Right lobe of liver (tissue), 6 donors: ENCODE measurements around the gene PTPRD. TPM values are rescaled to one million over a fixed set of nuclear protein-coding genes. Genes with fewer than 3 reads are reported as not detected.

Experiments used
- ATAC-seq, 4 donors: fragments of 200-7000 bp; cut with Tn5 transposase; one replicate each; pipeline ENCODE4 v1.9.1; 2020; ENCODE audit warnings: mild to moderate bottlenecking in 4 of 4, moderate library complexity in 4 of 4
- DNase-seq, 3 donors: peaks; one replicate each; pipeline ENCODE4 v3.0.0-alpha.2; 2020
- H3K27ac ChIP-seq, 3 donors: fragments of 200-600 bp; one replicate each; pipeline ENCODE4 v1.8.0; 2022
- H3K27me3 ChIP-seq, 2 donors: fragments of 200-600 bp; one replicate each; pipeline ENCODE4 v1.8.0; 2022
- H3K36me3 ChIP-seq, 4 donors: fragments of 200-600 bp; sonication (generic) in 1 of 4; one replicate each; pipeline versions ENCODE4 v1.5.1 to v1.8.0; 2017 to 2022; ENCODE audit warnings: control low read depth in 1 of 4
- H3K4me1 ChIP-seq, 4 donors: fragments of 200-600 bp; sonication (generic) in 1 of 4; one replicate each; pipeline versions ENCODE4 v1.5.1 to v1.8.0; 2017 to 2022; ENCODE audit warnings: control low read depth in 1 of 4
- H3K4me3 ChIP-seq, 3 donors: fragments of 200-600 bp; one replicate each; pipeline ENCODE4 v1.8.0; 2022
- H3K9me3 ChIP-seq, 4 donors: fragments of 200-600 bp; sonication (generic) in 1 of 4; one replicate each; pipeline versions ENCODE4 v1.5.1 to v1.8.0; 2017 to 2022; ENCODE audit warnings: control low read depth in 1 of 4
- CTCF ChIP-seq, 4 donors: fragments of 200-600 bp in 3 of 4; fragments of 450-650 bp in 1 of 4; IDR thresholded peaks; one replicate each; pipeline versions ENCODE4 v1.5.1 to v1.8.0; 2016 to 2022; ENCODE audit warnings: antibody characterized with exemption in 4 of 4, mild to moderate bottlenecking in 2 of 4
- POLR2A ChIP-seq: fragments of 450-650 bp; IDR thresholded peaks from one replicate; pipeline ENCODE4 v1.6.1; 2017; ENCODE audit warnings: antibody characterized with exemption, mild to moderate bottlenecking
- WGBS: methylation state at CpG from one replicate; pipeline ENCODE4 v1.1.6; 2018; ENCODE audit warnings: low coverage, low lambda C conversion rate; ENCODE audit not compliant: insufficient coverage; ENCODE audit errors: missing lambda C conversion rate; 5-methylcytosine and 5-hydroxymethylcytosine counted together
- intact Hi-C, 2 donors: fragments of 100-400 bp; cut with DNase I; formaldehyde crosslinking; loops; one replicate each; pipeline versions ENCODE4 v1.11.2 to v1.14.1; 2022
- total RNA-seq, 6 experiments: library from RNA; depleted of rRNA in 2 of 6; stranded (reverse); fragments of >200 nt in 2 of 6; fragmentation: NEBNext Ultra II Directional in 3 of 6; extraction: Animal tissue kit (Norgen Biotek cat#: 25700) in 3 of 6; gene quantifications; one replicate each; pipeline versions ENCODE4 v1.1.0 to v1.2.4, GENCODE V29; 2016 to 2023
- donor health status: DM: no; HTN: yes; CAD: no.
- donor health status: DM: no; HTN: no; CAD: no.
- donor health status: DM: no; HTN: no; CAD: no.
- donor health status: DM: no; HTN: yes; CAD: no.
- donor health status: DM: no; HTN: yes; CAD: no.

Gene PTPRD
- total RNA-seq, 6 experiments from 2014 or later, result 5.4 to 29.8 (median 13.9) TPM

DNA sequence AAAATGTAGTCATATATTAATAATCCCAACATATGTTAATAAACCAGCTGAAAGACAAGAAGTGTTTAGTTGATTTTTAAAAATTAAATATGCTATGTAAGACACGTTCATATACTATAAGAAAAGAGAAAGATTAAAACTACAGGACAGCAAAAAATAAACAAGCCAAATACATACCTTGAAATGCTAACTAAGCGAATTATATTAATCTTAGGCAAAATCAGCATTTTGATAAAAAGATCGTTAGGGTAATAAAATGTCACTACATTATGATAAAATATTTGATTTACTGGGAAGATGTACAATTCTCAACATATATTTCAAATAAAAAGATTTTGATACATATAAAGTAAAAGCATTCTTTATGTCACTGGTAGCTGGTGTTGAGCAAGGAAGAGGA lies 938.3 kb downstream of the PTPRD start:
- Histone ChIP-seq H3K27ac (no peak overlapping the region), H3K9me3 (no peaks in the 10 kb centered on the region), H3K27me3 (no peaks in the 10 kb centered on the region), H3K4me3 (no peak overlapping the region), H3K4me1 (peaks cover 0 to 6% (median 0%) of the 10 kb centered on the region in 4 donors), H3K36me3 (no peaks in the 10 kb centered on the region)
- 43% methylated on average over 3 of the region's 3 CpGs for WGBS
- ATAC-seq (no peak), DNase-seq (no peak)
- intact Hi-C loops, result no loop called here
- no peak for TF ChIP-seq CTCF (IDR thresholded peaks at IDR 0.05)
- no peak for TF ChIP-seq POLR2A

DNA sequence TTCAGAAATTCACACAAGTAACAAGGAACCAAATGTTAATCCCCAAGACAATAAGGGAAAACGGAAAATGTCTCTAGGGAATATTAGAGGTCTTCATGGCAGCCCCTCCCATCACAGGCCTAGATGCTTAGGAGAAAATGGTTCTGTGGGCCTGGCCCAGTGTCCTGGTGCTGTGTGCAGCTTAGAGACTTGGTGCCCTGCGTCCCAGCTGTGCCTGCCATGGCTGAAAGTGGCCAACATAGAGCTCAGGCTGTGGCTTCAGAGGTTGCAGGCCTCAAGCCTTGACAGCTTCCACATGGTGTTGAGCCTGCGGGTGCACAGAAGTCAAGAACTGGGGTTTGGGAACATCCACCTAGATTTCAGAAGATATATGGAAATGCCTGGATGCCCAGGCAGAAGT lies 942.3 kb downstream of the PTPRD start:
- Histone ChIP-seq H3K36me3 (no peaks in the 10 kb centered on the region), H3K27ac (no peak overlapping the region), H3K4me3 (no peak overlapping the region), H3K9me3 (no peaks in the 10 kb centered on the region), H3K27me3 (no peaks in the 10 kb centered on the region), H3K4me1 (no peaks in the 10 kb centered on the region)
- DNase-seq (peak in 1 of 3 donors; percentile 33), ATAC-seq (no peak)
- WGBS, result 44% methylated on average over 1 of the region's 3 CpGs
- intact Hi-C loops, result no loop called here
- TF ChIP-seq POLR2A (no peak), CTCF (IDR thresholded peaks at IDR 0.05) (no peak)

DNA sequence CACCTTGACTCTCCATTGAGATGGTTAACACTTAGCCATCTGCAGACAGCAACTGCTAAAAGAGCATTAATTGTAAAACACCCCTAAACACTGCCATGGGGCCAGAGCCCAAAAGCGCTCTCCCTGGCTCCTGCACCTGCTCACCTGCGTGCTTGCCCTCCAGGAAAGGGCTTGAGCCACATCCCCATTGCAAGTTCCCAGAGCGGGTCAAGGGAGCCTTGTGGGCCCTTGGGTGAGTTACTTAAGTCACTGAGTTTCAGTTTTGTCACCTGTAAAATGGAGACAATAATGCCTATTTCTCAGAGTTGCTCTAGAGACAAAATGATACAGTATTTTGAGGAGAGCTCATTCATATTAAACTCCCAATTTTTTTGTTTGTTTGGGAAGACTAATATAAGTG lies 967.8 kb downstream of the PTPRD start:
- Histone ChIP-seq H3K4me3 (no peak overlapping the region), H3K4me1 (no peaks in the 10 kb centered on the region), H3K27ac (no peak overlapping the region), H3K27me3 (no peaks in the 10 kb centered on the region), H3K9me3 (no peaks in the 10 kb centered on the region), H3K36me3 (no peaks in the 10 kb centered on the region)
- no peak for DNase-seq
- intact Hi-C loops, result no loop called here
- TF ChIP-seq POLR2A (no peak), CTCF (IDR thresholded peaks at IDR 0.05) (no peak)
- no CpG with 5 or more reads among the region's 3 CpGs for WGBS
- ATAC-seq, result no peak

DNA sequence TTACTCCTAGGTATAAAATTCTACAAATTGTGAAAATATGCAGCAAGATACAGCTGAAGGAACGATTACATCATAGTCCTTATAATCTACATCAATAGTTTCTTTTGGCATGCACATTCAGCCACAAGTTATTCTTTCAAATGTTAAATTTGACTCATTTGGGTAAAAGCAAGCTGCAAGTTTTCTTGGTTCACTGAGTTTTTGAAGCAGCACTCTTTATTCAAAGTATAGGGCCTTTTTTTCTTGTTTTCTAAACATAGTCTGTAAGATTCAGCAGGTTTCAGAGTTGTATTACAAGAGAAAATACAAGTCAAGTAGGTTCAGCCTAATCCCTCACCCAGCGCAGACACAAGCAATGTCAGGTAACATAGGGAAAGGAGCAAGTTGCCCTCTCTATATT lies 981.5 kb downstream of the PTPRD start:
- H3K27me3 ChIP-seq, result no peaks in the 10 kb centered on the region
- H3K9me3 ChIP-seq, result no peaks in the 10 kb centered on the region
- no peak for ATAC-seq
- WGBS, result 59% methylated on average over 2 of the region's 2 CpGs
- H3K4me3 ChIP-seq, result no peak overlapping the region
- intact Hi-C loops, result no loop called here
- no peaks in the 10 kb centered on the region for H3K4me1 ChIP-seq
- DNase-seq, result no peak
- no peaks in the 10 kb centered on the region for H3K36me3 ChIP-seq
- no peak overlapping the region for H3K27ac ChIP-seq
- TF ChIP-seq CTCF (IDR thresholded peaks at IDR 0.05) (no peak), POLR2A (no peak)

DNA sequence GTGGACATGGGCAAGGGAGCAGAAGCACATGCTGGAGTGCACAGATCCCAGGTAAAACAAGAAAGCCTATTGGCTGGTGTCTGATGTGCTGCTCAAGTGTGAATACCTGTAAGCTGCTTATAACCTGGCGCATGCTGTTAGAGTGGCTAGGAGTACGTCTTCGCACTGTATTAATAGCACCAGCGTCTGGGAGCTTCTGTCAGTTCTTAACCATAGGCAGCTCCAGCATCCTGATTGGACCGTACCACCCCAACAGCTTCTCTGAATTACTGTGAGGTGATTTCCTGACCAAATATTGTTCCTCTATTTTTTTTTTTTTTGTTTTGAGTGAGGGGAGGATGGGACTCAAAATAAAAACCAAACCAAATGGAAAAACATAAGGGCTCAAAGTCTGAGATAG lies 987.6 kb downstream of the PTPRD start:
- ATAC-seq (no peak), DNase-seq (no peak)
- no peaks in the 10 kb centered on the region for H3K4me1 ChIP-seq
- no peak overlapping the region for H3K4me3 ChIP-seq
- H3K27me3 ChIP-seq, result no peaks in the 10 kb centered on the region
- WGBS, result 74% methylated on average over 4 of the region's 5 CpGs
- H3K27ac ChIP-seq, result no peak overlapping the region
- intact Hi-C loops, result no loop called here
- H3K9me3 ChIP-seq, result no peaks in the 10 kb centered on the region
- TF ChIP-seq POLR2A (no peak), CTCF (IDR thresholded peaks at IDR 0.05) (no peak)
- no peaks in the 10 kb centered on the region for H3K36me3 ChIP-seq
